Activated CD4-positive, alpha-beta T cell treated with anti-CD3 and anti-CD28 coated beads for 48 hours (primary cell): Measurements from ENCODE around the gene DBR1.
"Not testable (repeated sequence)": the region's sequence is repeated elsewhere in the genome, so short reads cannot be mapped to it uniquely, and the experiment has no call there.

Source experiments
- DNase-seq: peaks from one replicate; pipeline ENCODE4 v3.0.0-alpha.2; 2020

Gene DBR1

DNA sequence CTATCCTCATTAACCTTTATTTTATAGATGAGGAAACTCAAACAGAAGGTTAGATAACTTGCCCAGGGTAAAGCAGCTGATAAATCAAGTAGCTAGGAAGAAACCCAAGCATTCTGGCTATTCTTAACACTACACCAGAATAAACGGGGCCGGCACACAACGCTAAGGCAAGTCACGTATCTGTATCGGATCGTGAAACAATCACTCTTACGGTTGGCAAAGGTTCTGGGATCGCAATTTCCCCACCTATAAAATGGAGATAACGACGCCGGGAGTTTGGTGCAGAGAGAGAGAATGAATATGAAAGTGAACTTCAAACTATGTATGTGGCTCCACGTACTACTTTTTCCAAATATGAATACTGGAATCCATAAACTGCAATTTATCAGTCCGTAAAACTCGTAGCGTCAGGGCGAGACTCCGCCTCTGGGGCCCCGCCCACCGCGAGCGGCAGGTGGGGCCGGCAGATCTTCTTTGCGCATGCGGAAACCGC, 12.1 kb upstream of the DBR1 start:
- DNase-seq, result peak; percentile 93

DNA sequence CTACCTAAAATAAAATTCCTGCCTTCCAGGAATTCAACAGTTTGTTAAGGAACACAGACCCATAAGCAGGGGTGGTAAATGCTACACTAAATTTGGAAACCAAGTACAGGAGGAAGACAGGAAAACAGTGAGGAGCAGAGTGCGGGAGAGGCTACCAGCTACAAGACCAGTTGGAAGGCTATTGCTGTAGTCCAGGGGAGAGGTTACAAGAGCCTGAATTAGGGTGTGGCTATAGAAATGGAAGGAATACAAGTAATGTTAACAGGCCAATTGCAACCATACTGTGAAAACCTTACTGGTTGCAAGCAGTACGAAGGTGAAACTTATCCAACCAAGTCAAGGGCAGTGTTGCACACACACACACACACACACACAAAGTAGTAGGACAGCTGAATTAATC, 11.5 kb upstream of the DBR1 start:
- no peak for DNase-seq

DNA sequence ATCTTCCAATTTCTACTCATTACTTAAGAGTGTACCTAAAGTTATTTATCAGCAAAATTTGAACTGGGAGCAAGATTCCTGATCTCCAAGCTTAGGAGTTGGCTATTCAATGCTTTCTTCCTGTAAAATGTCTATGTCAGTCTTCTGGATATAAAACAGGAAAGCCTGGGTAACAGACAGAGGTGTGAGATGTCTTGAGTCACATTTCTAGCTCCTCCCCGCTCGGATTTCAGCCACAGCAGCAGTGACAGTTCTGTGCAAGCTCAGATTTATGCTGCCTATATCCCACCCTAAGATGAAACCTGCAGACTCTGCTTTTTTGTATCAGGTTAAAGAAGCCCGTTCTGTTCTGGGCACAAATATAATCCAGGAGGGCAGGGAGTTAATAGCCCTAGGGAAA, 10.3 kb upstream of the DBR1 start:
- DNase-seq, result no peak

DNA sequence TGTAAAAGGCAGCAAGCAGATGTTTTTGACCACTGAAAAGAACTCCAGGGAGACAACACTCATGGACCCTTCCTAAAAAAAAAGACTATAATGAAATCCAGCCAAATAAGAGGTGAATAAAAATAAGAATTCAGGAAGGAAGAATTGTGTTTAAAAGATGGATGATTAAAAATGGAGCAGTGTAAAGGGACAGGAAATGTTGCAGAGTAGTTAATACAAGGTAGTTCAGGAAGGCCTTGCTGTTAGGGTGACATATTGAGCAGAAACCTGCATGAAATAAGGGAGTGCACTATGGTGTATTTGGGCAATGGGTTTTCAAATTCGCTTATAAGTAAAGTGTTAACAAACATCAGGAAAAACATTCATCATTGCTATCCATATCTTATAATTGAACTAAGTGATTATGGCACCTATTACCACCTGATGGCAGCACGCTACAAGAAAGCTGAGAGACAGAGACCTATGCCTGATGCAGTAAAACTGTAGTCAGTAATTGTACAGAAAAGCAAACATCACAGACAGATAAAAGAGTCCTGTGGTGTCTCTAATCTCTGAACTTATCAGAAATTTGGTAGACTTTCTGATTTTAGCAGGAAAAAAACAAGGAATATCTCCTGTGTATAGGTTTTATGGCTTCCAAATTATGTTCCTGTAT, 5.8 kb upstream of the DBR1 start:
- peak; percentile 31 for DNase-seq

- no peak for DNase-seq
These were observed 826 bp downstream of the DBR1 start for GRCh38 chr3:138173769-138174420.

- no peak for DNase-seq
These were observed 2.1 kb downstream of the DBR1 start for GRCh38 chr3:138172625-138173024.

DNA sequence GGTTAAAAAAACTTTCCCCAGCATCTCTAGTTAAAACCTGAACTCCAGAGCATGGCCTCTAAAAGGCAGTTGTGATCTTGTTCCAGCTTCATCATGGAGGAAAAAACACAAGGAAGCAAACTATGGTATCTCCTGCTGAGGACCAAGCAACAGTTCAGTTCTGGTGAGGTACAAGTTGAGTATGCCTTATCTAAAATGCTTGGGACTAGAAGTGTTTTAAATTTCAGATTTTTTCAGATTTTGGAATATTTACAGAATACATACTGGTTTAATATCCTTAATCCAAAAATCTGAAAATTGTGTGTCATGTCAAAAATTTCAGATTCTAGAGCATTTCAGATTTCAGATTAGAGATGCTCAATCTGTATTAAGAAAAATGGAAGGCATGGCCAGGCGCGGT, 9.7 kb downstream of the DBR1 start:
- no peak for DNase-seq

GRCh38 chr3:138157743-138158142, 17.0 kb downstream of the DBR1 start:
- no peak for DNase-seq

- DNase-seq, result no peak
These were observed 20.2 kb downstream of the DBR1 start for GRCh38 chr3:138154534-138154933.

- DNase-seq, result no peak
These were observed 26.2 kb downstream of the DBR1 start for GRCh38 chr3:138148503-138148902.

DNA sequence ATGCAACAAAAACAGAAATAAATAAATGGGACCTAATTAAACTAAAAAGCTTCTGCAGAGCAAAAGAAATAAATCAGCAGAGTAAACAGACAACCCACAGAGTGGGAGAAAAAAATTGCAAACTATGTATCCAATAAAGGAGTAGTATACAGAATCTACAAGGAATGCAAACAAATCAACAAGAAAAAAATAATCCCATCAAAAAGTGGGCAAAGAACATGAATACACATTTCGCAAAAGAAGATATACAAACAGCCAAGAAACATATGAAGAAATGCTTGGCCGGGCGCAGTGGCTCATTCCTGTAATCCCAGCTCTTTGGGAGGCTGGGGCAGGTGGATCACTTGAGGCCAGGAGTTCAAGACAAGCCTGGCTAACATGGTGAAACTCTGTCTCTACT, 32.5 kb downstream of the DBR1 start:
- not testable (repeated sequence) for DNase-seq

- DNase-seq, result no peak
These were observed 33.8 kb downstream of the DBR1 start for GRCh38 chr3:138140940-138141339.

- no peak for DNase-seq
These were observed 35.0 kb downstream of the DBR1 start for GRCh38 chr3:138139691-138140090.

DNA sequence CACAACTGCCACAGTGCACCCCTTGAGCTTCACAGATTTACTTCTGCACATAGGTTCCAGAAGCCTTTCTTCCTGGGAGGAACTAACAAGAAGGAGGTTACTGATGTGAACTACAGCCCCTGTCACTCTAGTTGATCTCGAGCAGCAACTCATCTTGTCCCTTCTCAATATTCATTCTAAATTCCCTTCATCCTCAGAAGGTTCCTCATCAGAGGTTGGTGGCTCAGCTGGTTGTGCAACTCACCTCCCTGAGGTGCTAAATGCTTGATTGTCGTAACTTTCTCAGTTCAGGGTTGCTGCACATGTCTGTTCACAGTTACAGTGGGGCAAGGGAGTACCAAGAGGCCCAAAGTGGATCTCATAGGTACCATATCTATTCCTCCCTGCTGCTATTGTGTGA, 36.9 kb downstream of the DBR1 start:
- no peak for DNase-seq

- no peak for DNase-seq
These were observed 38.5 kb downstream of the DBR1 start for GRCh38 chr3:138136201-138136600.

DNA sequence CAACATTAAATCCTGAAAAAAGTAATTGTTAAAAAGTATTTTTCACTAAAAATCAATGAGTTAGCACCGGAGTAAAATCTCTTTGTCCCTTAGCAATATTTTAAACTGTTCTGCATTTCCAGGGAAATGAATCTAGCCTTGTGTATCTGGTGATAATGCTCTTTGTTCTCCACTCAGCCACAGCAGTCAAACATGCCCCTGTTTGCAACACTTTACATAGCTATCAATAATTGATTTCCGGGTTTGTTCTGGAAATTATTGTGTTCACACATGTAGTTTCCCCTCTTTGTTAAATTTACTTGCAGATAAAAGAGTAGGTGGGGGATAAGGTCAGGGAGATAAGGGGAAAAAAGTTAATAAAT, 38.9 kb downstream of the DBR1 start:
- DNase-seq, result no peak

- no peak for DNase-seq
These were observed 39.4 kb downstream of the DBR1 start for GRCh38 chr3:138135146-138135832.

- DNase-seq, result no peak
These were observed 42.5 kb downstream of the DBR1 start, which contains the start of gene A4GNT for GRCh38 chr3:138132239-138132638. Gene A4GNT (minus strand): TSS chr3:138132390. CDS start chr3:138131256, 1,134 bp downstream.

- DNase-seq, result no peak
These were observed 46.9 kb downstream of the DBR1 start for GRCh38 chr3:138127636-138128365.

DNA sequence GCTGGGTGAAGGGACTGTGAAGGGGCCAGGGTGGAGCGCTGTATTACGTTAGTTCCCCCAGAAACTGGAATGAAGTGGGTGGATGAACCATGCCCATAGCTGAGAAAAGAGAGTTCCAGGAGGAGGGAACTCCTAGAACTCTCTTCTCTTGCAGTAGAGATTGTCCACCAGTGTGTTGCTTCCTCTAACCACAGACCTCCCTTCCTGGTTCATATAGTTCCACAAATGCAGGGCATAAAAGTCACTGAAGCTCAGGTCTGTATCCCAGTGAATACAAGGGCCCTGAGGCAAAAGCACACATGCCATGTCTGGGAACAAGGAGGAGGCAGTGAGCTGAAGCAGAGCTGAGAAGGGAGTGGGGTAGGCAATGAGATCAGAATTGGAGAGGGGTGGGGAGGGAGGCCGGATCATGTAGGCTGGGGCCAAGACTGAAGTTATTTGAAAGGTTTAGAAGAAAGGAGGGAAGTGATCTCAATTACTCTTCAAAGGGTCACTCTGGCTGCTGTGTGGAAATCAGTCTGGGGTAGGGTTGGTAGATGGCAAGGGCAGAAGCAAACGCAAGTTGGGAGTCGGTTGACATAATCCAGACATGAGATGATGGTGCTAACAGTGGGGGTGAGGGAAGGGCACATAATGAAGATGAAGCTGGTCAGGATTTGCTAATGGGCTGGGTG, 49.0 kb downstream of the DBR1 start:
- DNase-seq, result no peak

DNA sequence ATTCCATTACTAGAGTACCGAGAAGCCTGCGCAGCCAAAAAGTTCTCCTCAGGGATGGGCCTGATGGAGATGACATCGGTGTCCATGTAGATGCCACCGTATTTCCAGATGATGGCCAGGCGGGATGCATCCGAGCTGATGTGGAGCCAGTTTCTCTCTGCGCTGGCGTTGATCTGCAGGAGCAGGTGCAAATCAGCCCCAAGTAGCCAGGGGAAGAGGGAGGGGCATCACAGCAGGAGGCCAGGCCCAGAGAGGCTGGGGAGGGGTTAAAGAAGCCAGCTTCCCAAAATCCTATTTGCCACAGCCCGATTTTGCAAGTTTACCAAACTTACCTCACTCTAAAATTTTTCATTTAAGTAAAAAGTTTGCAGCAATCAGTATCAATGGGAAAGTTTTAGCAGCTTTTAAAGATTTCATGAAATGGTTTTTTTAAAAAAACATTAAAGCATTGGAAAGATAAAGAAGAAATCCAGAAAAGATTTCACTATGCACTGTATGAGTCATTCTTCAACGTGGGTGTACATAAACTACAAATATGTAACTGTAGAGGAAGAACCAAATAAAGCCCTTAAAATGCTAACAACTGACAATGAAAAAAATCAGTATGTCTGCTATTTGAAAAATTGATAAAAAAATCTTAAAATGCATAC, 49.9 kb downstream of the DBR1 start:
- no peak for DNase-seq

- no peak for DNase-seq
These were observed 50.5 kb downstream of the DBR1 start for GRCh38 chr3:138124188-138124587.
